Measurements from ENCODE around the gene DAPK2. TPM values are rescaled to one million over a fixed set of nuclear protein-coding genes. Genes with fewer than 3 reads are reported as not detected.

DAPK2 gene
- total RNA-seq, 1 donor from 2014 or later: 4.3 TPM

- peaks cover 22% of the 10 kb centered on the region for H3K4me1 Mint-ChIP-seq
- DNase-seq: no peak
- H3K36me3 Mint-ChIP-seq (ENCODE audit: low read depth): no peaks in the 10 kb centered on the region
- no peak overlapping the region for H3K27ac Mint-ChIP-seq
- intact Hi-C loops (cut with micrococcal nuclease): loop anchor here (5.0 kb wide), 3 partner anchors 37 to 222 kb away; no protein-coding TSS in a partner anchor
- H3K4me3 Mint-ChIP-seq: no peak overlapping the region
- H3K27me3 Mint-ChIP-seq: peaks cover 28% of the 10 kb centered on the region
- H3K9me3 Mint-ChIP-seq: no peaks in the 10 kb centered on the region
Observed at GRCh38 chr15:64048781-64049460, 2.6 kb upstream of the DAPK2 start.

DNA sequence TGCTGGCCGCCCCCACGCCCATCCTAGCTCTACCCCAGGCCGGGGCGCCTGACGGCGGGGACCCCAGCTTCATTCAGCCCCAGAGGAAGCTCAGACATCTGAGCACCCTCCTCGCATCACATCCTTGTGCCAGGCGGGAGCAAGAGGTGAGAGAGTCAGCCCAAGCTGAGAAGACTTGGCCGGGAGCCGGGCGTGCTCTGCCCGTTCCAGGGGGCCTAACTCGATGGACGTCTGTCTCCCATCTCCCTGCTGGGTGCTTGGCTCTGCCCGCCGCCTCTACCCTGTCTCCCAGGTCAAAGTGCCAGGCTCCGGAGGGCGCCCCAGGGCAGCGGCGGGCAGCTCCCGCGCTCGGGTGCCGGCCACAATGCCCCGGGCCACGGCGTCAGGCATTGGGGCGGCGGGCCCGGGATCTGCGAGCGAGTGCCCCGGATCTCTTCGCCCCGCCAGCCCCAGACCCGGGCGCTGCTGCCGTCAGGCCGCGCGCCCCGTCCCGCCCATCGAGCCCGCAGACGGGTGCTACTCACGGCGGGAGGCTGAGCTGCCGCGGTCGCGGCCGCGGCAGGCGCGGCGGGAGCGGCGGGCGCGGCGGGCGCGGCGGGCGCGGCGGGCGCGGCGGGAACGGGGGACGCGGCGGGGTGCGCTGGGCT, 388 bp downstream of the DAPK2 start:
- Mint-ChIP-seq H3K9me3 (no peaks in the 10 kb centered on the region), H3K4me3 (peak overlapping the region; percentile 61), H3K4me1 (peaks cover 15% of the 10 kb centered on the region), H3K36me3 (ENCODE audit: low read depth) (no peaks in the 10 kb centered on the region), H3K27ac (no peak overlapping the region), H3K27me3 (peaks cover 34% of the 10 kb centered on the region)
- DNase-seq: no peak
- intact Hi-C loops (cut with micrococcal nuclease): loop anchor here (1.0 to 5.0 kb wide), 6 partner anchors 15 to 294 kb away; no protein-coding TSS in a partner anchor

DNA sequence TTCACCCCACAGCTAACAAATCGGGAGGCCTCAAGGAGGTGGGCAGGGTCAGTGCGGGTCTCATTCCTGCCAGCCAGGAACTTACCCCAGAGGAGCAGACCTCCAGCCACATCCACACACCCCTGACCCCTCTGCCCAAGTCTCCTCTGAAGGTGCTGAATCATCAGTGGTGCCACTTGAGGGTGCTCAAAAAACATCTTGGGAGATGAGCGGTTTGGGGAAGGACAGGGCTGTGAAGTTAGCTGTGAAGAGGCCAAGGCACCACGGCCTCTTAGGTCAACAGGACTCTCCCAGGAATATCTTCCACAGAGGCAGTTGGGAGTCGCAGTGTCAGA, 1.2 kb downstream of the DAPK2 start:
- Mint-ChIP-seq H3K36me3 (ENCODE audit: low read depth) (peaks cover under 1% of the 10 kb centered on the region), H3K4me3 (peak overlapping the region; percentile 40), H3K9me3 (no peaks in the 10 kb centered on the region), H3K27ac (no peak overlapping the region), H3K4me1 (peaks cover 10% of the 10 kb centered on the region), H3K27me3 (peaks cover 34% of the 10 kb centered on the region)
- intact Hi-C loops (cut with micrococcal nuclease): loop anchor here (2.0 to 5.0 kb wide), 4 partner anchors 14 to 218 kb away; no protein-coding TSS in a partner anchor
- no peak for DNase-seq

- no peaks in the 10 kb centered on the region for H3K9me3 Mint-ChIP-seq
- H3K4me3 Mint-ChIP-seq: peak overlapping the region; percentile 40
- intact Hi-C loops (cut with micrococcal nuclease): loop anchor here (2.0 to 5.0 kb wide), 4 partner anchors 14 to 217 kb away; no protein-coding TSS in a partner anchor
- peaks cover 12% of the 10 kb centered on the region for H3K4me1 Mint-ChIP-seq
- DNase-seq: no peak
- no peak overlapping the region for H3K27ac Mint-ChIP-seq
- peaks cover 2% of the 10 kb centered on the region for H3K36me3 Mint-ChIP-seq (ENCODE audit: low read depth)
- H3K27me3 Mint-ChIP-seq: peaks cover 34% of the 10 kb centered on the region
Observed at GRCh38 chr15:64044300-64045100, 1.8 kb downstream of the DAPK2 start.

GRCh38 chr15:64038878-64039610, 7.2 kb downstream of the DAPK2 start:
- intact Hi-C loops (cut with micrococcal nuclease): no loop called here
- Mint-ChIP-seq H3K4me1 (peaks cover 4% of the 10 kb centered on the region), H3K36me3 (ENCODE audit: low read depth) (peaks cover 7% of the 10 kb centered on the region), H3K27me3 (peaks cover 7% of the 10 kb centered on the region), H3K4me3 (no peak overlapping the region), H3K27ac (no peak overlapping the region), H3K9me3 (no peaks in the 10 kb centered on the region)
- DNase-seq: no peak

DNA sequence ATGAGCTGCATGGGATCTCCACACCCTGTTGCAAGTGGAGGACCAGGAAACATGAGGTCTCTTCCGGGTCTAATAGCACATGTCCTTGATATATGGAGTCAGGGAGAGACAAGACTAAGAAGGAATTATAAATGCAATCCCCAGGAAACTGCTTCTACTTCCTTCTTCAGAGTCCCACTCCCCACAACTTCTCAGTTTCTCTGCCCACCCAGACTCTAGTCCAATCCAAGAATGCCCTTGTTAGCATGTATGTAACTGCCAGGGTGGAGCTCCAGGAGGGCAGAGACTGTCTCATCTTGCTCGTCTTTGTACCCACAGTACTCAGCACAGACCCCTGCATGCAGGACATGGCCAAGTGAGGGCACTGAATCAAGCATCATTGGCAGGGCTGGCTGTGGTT, 8.3 kb downstream of the DAPK2 start:
- Mint-ChIP-seq H3K4me1 (peaks cover 4% of the 10 kb centered on the region), H3K27me3 (peaks cover 2% of the 10 kb centered on the region), H3K9me3 (no peaks in the 10 kb centered on the region), H3K36me3 (ENCODE audit: low read depth) (peaks cover 7% of the 10 kb centered on the region), H3K4me3 (no peak overlapping the region), H3K27ac (no peak overlapping the region)
- no peak for DNase-seq
- intact Hi-C loops (cut with micrococcal nuclease): no loop called here

DNA sequence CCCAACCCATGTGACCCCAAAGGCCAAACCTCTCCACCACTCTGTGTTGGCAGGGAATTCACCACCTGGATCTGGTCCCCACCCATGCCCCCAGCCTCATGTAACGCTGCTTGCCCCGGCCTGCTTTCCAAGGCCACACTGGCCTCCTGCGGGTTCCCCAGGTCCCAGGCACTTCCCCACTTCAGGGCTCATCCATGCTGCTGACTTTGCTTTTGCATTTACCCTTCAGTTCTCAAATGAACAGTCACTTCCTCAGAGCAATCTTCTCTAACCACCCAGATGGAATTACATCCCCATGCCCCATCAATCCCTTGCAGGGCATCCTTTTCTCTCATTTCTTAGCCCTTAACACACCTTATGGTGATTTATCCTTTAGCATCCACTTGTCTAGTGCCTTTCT, 9.2 kb downstream of the DAPK2 start:
- H3K9me3 Mint-ChIP-seq: no peaks in the 10 kb centered on the region

DNA sequence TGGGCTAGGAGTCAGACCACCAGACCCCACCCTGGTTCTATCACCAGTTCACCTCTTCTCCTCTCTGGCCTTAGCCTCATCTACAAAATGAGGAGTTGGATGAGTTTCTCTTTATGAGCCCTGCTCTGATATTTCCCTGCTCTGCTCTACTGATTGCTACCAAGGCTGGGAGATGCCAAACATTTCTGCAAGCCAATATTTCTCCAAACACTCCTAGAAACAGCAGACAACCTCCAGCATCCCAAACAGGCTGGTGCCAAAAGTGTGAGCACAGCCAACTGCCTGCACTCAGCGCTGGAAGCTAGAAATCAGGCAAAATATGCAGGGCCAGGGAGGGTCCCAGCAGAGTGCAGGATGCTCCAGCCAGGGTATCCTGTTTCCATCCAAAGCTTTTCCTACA, 10.8 kb downstream of the DAPK2 start:
- peaks cover 10% of the 10 kb centered on the region for H3K36me3 Mint-ChIP-seq (ENCODE audit: low read depth)
- H3K4me1 Mint-ChIP-seq: peaks cover 11% of the 10 kb centered on the region
- H3K4me3 Mint-ChIP-seq: no peak overlapping the region
- H3K9me3 Mint-ChIP-seq: no peaks in the 10 kb centered on the region
- no peak for DNase-seq
- intact Hi-C loops (cut with micrococcal nuclease): no loop called here
- H3K27me3 Mint-ChIP-seq: no peaks in the 10 kb centered on the region
- no peak overlapping the region for H3K27ac Mint-ChIP-seq

More for the DNA sequence above, 9.2 kb downstream of the DAPK2 start:
- peaks cover 8% of the 10 kb centered on the region for H3K36me3 Mint-ChIP-seq (ENCODE audit: low read depth)
- no peak overlapping the region for H3K27ac Mint-ChIP-seq
- no peaks in the 10 kb centered on the region for H3K27me3 Mint-ChIP-seq
- H3K4me3 Mint-ChIP-seq: no peak overlapping the region
- H3K4me1 Mint-ChIP-seq: peaks cover 8% of the 10 kb centered on the region
- DNase-seq: no peak
- intact Hi-C loops (cut with micrococcal nuclease): no loop called here

DNA sequence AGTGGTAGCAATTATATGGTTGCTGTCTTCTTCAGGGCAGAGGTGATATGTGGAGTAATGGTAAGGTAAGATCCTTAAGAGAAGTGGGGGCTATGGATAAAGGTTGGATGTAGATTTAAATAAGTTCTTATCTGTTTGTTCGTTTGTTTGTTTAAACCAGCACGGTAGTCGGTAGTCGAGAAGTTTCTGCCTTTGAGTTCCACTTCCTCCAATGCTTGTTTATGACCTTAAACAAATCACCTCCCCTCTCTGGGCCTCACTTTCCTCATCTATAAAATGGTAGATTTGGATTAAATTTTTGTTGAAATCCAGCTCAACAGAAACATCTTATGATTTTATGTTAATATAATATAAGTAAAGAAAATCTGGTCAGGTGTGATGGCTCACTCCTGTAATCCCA, 11.8 kb downstream of the DAPK2 start:
- DNase-seq: no peak
- no peak overlapping the region for H3K27ac Mint-ChIP-seq

DNA sequence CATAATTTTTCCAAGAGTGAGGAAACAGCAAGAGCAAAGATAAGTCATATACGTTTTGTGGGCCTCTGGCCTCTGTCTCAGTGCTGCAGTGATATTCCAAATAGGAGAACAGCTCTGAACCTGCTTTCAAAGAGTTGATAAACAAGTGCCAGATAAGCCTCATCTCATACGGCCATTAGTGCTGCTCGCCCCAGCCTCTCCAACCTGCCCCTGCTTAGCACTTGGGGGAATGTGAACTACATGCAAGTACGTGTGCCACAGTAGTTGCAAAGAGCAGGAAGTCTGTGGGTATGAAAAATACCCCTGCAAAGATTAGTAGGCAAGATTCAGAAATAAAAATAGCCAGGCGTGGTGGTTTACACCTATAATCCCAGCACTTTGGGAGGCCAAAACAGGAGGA, 14.0 kb downstream of the DAPK2 start:
- DNase-seq: no peak
- no peaks in the 10 kb centered on the region for H3K27me3 Mint-ChIP-seq
- H3K9me3 Mint-ChIP-seq: peaks cover 3% of the 10 kb centered on the region
- peaks cover 23% of the 10 kb centered on the region for H3K4me1 Mint-ChIP-seq
- no peak overlapping the region for H3K27ac Mint-ChIP-seq
- intact Hi-C loops (cut with micrococcal nuclease): no loop called here
- H3K36me3 Mint-ChIP-seq (ENCODE audit: low read depth): peaks cover 5% of the 10 kb centered on the region
- H3K4me3 Mint-ChIP-seq: no peak overlapping the region

More for the DNA sequence above, 11.8 kb downstream of the DAPK2 start:
- intact Hi-C loops (cut with micrococcal nuclease): no loop called here
- Mint-ChIP-seq H3K9me3 (no peaks in the 10 kb centered on the region), H3K27me3 (no peaks in the 10 kb centered on the region), H3K4me1 (peaks cover 16% of the 10 kb centered on the region), H3K36me3 (ENCODE audit: low read depth) (peaks cover 8% of the 10 kb centered on the region), H3K4me3 (no peak overlapping the region)

DNA sequence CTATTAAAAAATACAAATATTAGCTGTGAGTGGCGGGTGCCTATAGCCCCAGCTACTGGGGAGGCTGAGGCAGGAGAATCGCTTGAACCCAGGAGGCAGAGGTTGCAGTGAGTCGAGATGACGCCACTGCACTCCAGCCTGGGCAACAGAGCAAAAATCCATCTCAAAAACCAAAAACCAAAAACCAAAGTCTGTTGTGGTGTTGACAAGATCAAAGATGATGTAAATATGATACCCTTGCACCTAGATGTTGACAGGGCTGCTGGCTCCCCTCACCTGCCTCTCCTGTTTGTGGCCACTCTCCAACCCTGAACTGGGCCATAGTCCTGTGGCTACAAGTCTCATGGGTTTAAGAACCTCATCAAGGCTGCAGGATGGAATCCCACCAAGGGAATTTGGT, 16.2 kb downstream of the DAPK2 start:
- intact Hi-C loops (cut with micrococcal nuclease): loop anchor here (2.0 kb wide), 1 partner anchor 15 kb away; no protein-coding TSS in a partner anchor
- no peak overlapping the region for H3K27ac Mint-ChIP-seq
- H3K36me3 Mint-ChIP-seq (ENCODE audit: low read depth): peaks cover 5% of the 10 kb centered on the region
- peaks cover 21% of the 10 kb centered on the region for H3K4me1 Mint-ChIP-seq
- H3K27me3 Mint-ChIP-seq: no peaks in the 10 kb centered on the region
- no peak overlapping the region for H3K4me3 Mint-ChIP-seq
- no peak for DNase-seq
- peaks cover 3% of the 10 kb centered on the region for H3K9me3 Mint-ChIP-seq

DNA sequence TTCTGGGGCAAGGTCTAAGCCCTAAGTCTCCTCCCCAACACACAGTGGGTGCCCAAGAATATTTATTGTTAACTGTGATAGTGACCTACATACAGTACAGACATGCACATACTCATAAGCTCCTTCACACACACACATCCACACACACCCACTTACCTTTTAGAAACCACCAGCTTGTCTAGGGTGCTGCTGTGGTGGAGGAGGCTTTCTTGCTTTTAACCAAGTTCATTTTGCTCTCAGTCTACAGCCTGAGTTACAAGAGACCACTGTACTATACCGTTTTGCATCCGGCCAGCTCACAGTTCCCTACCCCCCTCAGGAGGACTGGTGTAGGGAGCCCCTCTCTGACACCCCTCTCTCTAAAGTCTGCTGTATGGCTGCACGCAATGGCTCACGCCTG, 16.7 kb downstream of the DAPK2 start:
- H3K4me3 Mint-ChIP-seq: no peak overlapping the region
- no peak for DNase-seq
- H3K27me3 Mint-ChIP-seq: no peaks in the 10 kb centered on the region
- peaks cover 21% of the 10 kb centered on the region for H3K4me1 Mint-ChIP-seq
- peaks cover 3% of the 10 kb centered on the region for H3K9me3 Mint-ChIP-seq
- peaks cover 3% of the 10 kb centered on the region for H3K36me3 Mint-ChIP-seq (ENCODE audit: low read depth)
- intact Hi-C loops (cut with micrococcal nuclease): loop anchor here (2.0 kb wide), 1 partner anchor 15 kb away; no protein-coding TSS in a partner anchor
- no peak overlapping the region for H3K27ac Mint-ChIP-seq

- Mint-ChIP-seq H3K4me1 (peaks cover 21% of the 10 kb centered on the region), H3K27me3 (no peaks in the 10 kb centered on the region), H3K36me3 (ENCODE audit: low read depth) (peaks cover 3% of the 10 kb centered on the region), H3K9me3 (peaks cover 3% of the 10 kb centered on the region), H3K4me3 (no peak overlapping the region), H3K27ac (no peak overlapping the region)
- DNase-seq: no peak
- intact Hi-C loops (cut with micrococcal nuclease): no loop called here
Observed at GRCh38 chr15:64029110-64029509, 17.2 kb downstream of the DAPK2 start.

All from activated CD4-positive, alpha-beta T cell treated with anti-CD3 and anti-CD28 coated beads, Interleukin-2, amount 10 ng/mL, durations not matched to agents 24 days and 14 days (primary cell).